8988T (cell line): ENCODE data around the gene CPEB4.

Experiments used
- DNase-seq: peaks from one replicate; pipeline ENCODE4 v3.0.0; 2011

Gene CPEB4

DNA sequence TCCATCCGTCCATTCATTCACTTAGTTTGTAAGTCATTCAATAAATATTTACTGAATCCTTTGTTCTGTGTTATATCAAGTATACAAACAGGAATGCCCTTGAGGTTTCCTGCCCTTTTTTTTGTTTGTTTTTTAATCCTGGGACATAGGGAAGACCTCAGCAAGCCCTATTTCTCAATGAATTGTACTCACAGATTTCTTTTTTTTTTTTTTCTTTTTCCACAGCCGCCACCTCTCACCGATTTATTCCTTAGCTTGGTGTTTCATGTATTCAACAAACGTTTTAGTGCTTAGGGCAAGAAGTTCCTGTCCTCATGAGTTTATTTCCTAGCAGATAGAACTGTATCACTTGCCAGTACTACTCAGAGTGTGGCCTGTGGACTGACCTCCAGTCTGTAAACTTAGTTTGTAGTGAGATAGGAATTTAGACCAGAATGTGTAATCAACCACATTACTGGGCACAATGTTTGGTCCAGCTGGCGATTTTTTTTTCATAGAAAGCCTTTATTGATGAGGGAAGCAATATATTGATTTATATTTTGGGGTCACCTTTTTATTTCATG, 65.5 kb downstream of the CPEB4 start:
- no peak for DNase-seq

DNA sequence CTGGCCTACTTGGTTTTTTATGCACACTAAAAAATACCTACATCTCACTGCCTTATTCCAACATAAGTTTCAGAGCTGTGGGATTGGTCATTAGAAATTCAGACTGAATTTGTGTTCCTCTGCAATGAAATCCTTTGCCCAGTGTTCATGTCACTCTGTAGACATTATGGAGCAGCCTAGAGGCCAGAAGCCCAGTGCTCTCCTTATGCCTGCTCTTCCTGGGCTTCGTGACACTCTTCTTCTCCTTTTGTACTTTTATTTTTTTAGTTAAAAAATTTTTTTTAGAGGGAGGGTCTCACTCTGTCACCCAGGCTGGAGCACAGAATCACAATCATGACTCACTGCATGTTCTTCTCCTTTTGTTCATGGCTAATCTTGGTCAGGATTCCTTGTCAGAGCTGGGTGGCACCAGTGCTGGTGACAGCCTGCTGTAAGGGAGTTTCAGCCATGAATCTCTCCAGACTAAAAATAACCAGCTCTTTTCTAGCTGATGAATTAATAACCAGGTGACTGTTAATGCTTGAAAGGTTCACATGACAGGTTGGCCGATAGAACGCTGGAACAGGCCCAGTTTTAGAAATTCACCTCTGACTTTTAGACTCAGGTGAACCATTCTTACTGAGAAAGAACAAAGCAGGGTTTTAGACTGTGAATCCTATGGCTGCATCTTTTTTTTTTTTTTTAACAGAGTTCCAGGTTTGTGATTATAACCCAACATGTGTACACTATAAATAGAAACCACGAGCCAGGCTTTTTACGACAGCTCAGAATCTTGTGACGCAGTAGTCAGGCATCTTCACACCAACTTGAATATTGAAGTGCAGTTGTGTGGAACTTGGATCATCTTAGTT, 66.7 kb downstream of the CPEB4 start:
- no peak for DNase-seq

DNA sequence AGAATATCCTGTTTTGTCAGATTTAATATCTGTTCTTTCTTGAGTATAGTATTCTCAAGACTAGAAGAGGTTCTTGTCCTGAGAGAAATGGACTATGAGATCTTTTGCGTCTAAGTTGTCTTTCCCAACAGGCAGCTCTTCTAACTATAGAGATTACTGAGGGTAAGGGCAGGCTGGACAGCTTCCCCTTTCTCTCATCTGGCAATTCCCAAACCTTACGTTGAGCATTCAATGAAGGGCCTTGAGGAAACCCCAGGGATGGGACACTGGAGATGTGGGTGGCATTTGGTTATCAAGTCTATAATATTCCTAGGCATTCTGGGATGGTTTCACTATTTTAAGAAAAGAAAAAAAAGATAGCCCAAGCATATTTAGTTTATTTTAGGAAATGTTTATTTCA, 72.8 kb downstream of the CPEB4 start:
- DNase-seq = no peak

DNA sequence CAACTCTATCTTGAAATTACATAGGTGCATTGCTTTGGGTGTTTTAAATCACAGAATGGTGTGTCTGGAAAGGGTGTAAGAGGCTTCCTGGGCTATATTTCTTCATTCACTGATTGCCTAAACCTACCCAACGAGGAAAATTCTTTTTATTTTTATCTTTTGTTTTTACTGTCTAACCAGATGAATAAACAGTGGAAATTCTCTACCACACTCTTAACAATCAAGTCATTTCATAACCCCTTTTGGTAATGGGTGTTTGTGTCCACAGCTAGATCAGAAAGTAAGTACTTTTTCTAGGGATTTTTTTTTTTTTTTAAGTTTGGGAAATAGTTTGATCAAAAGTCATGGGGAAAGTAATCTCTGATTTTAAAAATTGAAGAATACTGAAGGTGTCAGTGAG, 73.3 kb downstream of the CPEB4 start:
- DNase-seq = no peak

DNA sequence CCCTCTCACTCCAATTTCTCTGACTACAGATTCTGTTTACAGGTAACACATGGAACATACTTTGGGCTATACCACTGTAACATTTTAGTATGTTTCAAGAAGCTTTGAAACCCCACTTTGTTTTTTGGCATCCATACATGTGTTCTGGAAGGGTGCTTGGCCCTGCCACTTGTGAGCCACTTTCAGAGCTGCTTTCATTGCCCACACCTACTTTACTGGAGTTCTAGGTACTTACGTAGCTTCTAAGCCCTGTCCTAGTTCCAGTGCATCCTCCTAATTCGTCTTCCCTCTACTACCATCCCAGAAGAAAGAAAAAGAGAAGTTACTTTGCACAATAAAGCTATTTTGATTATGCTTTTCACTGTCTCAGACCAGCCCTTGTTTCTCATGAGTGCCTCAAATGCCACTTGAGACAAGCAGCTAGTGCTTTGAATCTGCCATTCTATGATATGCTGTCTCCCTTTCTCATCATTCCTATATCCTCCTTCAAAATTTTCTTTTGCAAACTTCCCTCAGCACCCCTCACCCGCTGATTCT, 74.4 kb downstream of the CPEB4 start:
- no peak for DNase-seq

DNA sequence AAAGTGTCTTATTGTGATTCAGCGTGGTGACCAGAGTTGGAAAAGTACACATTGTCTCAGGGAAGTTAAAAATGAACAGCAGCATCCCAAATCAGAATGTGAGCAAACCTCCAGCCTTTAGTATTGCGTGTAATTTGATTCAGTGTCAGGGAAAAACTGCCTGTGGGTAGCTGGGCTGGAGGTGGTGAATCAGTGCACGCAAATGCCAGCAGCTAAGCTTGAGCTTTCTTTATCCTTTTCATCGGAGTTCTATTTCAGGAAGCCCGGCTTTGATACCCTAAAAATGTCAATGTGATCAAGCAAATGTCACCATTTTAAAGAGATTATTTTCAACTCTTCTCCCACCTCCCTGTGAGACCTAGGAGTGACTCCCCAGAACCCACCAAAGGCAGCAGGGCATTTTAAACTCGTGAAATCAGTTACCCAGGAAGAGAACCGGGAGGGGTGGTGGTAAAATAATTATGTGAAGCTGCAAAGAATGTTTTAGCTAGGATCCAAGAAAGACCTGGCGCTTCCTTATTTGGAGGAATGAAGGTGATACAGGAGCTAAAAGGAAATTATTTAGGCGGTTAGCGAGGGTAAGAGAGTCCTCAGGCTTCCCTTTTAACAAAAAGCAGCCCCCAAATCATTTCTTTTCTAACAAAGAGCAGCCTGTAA, 75.2 kb downstream of the CPEB4 start:
- no peak for DNase-seq

DNA sequence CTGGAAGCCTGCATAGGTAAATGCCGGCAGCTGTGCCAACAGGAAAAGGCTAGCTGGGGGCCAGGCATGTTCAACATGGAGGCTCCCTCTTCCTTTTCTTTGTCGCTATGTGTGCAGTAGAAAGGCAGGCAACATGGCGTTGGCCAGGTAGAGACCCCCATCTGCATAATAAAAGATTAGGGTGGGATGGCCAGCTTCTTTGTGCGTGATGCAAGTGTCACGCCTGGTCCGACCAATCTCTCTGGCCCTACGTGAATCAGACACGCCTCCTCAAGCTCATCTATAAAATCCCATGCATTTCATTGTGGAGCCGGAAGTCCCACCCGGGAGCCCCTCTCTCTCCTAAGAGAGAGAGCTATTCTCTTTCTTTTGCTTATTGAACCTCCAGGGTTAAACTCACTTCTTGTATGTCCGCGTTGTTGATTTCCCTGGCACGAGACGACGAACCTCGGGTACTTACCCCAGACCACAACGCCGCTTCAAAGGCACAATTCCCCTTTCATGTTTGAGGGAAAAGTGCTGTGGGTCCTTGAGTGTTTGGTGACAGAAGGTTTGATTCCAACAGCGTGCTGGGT, 75.8 kb downstream of the CPEB4 start:
- no peak for DNase-seq

DNA sequence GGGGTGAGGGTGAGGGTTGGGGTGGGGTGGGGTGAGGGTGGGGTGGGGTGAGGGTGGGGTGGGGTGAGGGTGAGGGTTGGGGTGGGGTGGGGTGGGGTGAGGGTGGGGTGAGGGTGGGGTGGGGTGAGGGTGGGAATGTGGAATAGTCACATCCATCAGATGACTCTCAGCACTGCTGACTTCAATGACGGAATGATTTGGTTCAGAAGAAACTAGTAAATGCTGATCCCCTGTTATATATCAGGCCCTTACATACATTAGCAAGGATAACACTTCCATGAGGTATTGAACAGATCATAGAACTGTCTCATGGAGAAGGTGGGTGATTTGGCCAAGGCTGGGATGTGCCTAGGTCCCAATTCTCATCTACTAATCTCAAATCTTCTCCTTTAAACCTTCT, 76.4 kb downstream of the CPEB4 start:
- no peak for DNase-seq

DNA sequence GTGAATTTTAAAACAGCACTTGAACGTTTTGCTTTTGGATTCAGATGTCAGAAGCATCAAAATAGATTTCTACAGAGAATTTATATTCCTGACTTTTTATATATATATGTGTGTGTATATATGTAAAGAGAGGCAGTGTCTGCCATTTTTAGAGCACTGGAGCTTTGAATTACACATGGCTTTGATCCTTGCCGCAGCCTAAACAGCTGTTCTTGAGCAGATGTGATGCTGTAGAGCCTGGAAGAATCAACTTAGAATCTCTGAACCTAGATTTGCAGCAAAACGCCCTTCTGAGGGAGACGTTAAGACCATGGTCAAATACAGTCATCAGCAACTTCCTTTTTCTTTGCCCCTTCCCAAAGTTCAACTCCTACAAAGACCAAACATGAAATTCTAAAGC, 79.1 kb downstream of the CPEB4 start:
- DNase-seq = no peak

DNA sequence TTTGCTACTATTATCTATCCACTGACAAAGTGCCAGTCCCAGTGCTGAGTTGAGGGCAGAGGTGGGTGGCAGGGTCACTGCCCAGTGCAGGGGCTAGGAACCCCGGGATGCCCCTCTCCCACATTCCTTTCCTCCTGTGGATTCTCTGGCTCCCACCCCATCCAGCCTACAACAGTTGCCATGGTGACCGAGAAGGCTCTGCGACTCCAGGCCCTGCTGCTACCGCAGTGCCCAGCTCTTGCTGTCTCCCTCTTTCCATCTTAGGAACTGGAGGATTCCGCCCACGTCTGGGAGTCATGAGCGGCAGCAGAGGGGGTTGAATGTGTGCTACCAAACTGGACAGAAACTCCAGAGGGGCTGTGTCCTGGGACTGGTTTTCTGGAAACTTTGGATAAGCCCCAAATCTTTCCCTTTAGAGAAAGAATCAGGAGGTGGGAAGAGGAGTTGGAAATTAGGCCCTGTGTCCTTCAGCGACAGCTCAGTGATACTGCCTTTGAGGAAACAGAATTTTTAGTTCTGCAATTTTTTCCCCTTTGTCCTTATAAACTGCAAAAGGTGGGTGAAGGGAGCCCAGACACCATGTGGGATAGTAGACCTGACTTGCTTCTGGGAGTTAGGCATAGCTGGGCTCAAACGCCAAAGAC, 80.1 kb downstream of the CPEB4 start:
- DNase-seq = no peak

DNA sequence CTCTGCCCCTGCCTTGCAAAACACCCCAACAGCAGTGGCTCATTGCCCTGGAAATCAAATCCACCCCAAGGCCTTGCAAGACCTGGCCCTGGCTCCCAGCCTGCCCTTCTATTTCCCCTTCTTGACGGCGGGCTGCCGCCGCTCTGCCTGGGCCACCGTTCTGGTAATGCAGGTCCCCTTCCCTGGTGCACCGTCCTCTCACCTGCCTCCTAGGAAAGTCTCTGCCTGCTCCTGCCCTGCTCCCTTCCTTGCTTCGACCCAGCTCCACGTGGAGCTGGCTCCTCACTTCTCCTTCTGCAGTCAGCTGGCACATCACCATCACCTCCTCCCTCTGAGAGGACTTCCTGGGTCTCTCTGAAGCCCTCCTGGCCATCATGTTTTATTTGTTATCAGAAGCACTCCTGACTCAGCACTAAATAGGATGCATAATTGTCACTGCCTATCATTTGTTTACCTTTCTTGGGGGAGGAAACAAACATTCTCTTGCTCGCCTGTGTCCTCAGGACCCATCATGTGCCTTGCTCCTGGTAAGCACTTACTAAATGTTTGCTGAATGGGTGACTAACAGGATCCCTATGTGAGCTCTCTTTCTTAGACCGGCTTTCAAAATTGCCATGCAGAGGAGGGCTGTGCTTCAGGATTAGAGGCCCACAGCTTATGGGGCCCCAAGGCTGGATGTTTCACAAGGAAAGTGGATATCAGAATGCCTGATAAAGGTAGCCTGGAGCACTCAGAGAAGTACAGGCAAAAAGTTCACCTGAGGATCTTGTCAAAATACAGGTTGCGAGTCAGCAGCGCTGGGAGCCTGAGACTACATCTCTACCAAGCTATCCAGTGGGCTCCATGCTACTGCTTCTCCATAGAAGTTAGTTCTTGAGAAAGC, 81.3 kb downstream of the CPEB4 start:
- no peak for DNase-seq

DNA sequence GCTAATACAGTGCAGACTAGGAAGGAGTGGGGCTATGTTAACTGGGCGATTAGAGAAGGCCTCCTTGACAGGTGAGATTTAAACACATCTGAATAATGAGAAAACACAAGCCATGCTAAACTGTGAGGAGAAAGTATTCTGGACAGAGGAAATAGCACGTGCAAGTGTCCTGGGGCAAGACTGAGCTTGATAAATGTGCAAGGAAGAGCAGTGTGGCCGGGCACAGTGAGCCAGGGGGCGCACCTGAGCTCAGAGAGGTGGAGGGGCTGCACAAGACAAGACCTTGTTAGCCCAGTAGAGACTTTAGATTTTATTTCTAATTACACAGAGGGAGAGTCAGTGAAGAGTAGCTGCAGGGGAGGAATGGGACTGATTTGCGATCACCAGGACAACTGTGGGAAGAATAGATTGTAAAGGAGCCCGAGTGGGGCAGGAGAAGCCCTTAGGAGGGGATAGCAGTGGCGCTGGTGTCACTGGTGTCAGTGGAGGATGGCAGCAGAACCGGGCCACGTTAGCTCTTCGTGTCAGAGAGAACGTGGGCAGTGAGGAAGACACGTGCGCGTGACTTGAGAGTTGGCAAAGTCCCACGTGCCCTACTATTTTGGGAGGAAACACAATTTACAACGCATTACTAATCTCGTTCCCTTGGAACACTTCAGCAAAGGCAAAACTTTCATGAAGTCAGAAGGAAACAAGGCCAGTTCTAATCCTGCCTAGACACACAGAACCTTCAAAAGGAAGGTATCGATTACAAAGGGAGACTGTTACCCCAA, 82.9 kb downstream of the CPEB4 start:
- DNase-seq = no peak

DNA sequence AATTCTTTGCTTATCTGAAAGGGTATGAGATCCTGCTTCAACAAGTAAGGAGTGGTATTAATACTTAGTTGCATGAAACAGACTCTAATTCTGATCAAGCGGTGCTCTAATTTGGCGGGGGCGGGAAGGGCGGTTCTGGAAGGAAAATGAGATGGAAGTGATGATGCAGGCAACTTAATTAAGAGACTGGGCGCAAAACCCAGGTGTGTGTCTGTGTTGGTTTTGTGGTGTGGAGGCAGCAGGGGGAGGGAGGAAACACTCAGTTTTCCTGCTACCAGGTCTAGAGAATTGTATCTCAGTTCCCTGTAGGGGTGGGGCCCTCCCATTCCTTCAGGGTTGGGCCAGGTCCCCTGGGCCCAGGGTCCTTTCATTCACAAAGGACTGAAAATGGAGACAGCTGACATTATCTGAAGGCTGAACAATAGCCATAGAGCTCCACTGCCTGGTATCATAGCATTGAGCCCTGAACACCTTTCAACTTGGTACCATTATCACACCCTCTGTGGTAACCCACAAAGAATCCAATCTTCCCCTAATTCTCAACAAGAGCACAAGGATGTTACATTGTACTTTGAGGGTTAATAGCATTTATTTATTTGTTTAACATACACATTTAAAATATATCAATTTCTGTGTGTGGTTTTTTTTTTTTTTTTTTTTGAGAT, 83.7 kb downstream of the CPEB4 start:
- DNase-seq = no peak

DNA sequence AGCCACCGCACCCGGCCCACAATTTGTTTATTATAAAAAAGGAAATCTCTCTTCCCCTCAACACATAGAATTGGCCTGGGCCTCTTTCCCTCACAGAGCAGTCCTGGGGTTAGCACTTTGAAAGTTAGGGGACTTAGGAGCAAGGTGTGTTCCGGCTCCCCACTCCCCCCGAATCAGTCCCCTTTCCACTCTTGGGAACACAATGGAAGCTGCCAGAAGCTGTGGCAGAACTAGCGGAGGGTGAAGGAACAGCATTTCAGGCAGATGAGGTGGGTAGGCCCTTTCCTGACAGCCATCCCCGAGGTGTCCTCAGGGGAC, 84.4 kb downstream of the CPEB4 start:
- no peak for DNase-seq

DNA sequence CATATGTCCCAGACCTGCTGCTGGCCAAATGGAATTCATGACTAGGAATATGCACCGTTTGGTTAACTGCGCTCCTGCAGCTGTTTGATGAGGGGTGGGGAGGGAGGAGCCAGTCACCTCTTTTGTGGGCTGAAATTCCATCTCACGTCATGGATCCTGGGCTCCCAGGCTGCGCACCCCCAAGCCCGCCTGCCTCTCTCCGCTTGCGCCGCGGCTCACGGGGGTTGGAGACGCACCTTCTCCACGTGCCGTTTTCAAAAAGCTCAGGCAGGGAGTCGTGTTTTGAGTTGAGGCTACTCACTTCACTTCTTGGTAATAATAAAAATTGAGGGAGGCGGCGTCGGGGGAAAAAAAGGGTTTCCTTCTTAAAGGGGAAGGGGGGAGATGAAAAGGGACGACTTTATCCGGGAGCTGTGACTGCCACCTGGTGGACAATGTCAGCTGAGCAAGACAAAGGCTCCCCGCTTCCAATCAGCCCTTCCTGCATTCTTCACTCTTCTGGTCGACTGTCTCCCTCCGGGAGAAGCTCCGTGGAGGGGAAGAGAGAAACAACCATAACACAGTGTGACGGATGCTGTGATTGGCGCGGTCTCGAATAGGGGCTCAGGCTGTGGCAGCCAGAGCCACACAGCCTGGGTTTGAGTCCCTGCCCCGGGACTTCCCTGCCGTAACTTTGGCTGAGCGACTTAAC, 84.9 kb downstream of the CPEB4 start:
- DNase-seq = peak; percentile 85

DNA sequence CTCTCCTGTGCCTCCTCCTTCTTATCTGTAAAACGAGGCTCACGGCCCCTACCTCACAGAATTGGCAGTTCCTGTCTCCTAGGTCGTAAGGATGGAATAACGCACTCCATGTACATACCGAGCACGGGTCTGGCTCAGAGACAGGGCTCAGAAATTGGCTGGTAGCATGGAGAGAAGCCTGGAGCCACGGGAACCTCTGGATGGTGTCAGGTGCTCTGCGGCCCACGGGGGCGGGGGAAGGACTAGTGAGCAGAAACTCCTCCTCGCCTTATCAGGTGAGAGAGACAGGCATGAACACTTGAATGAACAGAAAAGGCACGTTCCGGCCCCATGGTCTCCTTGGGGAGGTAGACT, 85.4 kb downstream of the CPEB4 start:
- no peak for DNase-seq

DNA sequence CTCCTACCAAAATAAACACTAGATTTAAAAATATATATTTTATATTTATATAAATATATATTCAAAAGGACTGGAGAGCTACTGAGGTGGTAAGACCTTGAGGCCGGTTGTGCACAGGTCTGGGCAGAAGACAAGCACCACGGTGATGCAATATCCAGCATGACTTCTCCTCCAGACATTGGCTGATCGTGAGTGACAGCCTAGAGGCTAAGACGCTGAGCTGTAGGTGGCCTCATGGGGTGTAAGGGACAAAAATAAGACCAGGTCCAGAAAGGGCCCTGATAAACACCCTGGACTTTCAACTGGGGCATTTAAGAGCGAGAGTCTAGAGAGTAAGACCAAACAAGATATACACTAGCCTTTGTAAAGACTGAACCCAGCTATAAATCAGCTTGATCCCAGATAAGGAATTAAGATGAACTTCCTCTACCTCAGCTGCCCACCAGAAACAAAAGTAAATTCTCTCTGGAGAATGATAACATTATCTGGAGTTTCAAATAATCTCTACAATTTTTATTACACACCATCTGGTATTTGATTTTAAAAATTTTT, 86.6 kb downstream of the CPEB4 start:
- DNase-seq = no peak

DNA sequence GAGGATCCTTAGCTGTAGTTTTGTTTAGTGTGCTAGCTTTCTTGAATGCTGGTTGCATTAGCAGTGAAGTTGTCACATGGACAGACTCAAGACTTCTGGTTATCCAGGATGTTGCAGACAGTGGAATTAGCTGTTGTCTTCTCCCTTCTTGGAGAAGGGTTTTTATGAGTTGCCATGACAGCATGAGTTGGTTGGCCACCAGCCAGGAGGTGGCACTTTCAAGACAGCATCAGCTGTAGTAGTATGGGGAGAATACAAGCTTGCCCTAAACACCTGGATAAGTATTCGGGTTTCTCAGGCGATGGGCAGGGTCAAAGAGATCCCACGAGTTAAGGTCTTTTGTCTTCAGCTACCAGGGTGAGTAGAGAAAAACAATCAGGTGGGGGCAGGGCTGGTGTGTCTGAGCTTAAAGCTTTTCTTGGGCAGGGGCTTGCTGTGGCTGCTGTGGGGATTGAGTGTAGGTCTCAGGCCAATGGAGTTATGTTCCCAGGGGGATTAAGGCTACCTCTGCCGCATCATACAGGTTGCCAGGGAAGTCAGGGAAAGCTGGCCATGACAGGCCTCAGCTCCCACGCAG, 93.1 kb downstream of the CPEB4 start:
- DNase-seq = no peak

DNA sequence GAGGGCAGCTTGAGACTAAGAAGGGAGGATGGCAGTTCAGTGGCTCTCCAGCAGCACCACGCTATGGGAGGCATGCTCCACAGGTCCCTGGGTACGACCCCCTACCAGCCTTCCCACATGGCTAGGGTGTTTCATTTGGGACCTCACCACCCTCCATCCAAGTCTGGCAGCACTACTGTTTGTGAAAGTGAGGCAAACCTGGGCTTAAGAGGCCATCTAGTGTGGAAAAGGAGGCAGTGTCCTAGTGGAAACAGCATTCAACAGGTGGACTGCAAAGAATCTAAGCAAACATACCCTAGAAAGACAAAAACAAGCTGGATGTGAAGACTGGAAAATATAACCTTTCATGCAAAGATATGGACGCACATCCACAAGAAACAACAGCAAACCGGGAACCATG, 96.1 kb downstream of the CPEB4 start:
- no peak for DNase-seq
